OCI-LY3 (cell line): Measurements from ENCODE around the gene CLHC1.

Source experiments
- H2AFZ ChIP-seq: fragments of 200-600, 300-600 bp; shearing (Covaris generic); 2 replicates; pipeline ENCODE4 v1.6.0; 2014; ENCODE audit warnings: antibody characterized with exemption, low read depth, low read length
- H3K27ac ChIP-seq: fragments of 200-600, 300-600 bp; sonication (generic); 2 replicates; pipeline ENCODE4 v1.5.1; 2014; ENCODE audit warnings: mild to moderate bottlenecking, low read length, moderate library complexity, mixed read lengths
- H3K27me3 ChIP-seq: fragments of 200-600, 300-600 bp; sonication (generic); 2 replicates; pipeline ENCODE4 v1.6.1; 2014; ENCODE audit warnings: low read depth, low read length, mixed read lengths
- H3K36me3 ChIP-seq: fragments of 200-600, 300-600 bp; sonication (generic); replicated peaks from 2 replicates; pipeline ENCODE3; 2014; ENCODE audit warnings: low read depth, low read length, mixed read lengths
- H3K4me1 ChIP-seq: fragments of 300-600, 200-600 bp; sonication (generic); 2 replicates; pipeline ENCODE4 v1.6.1; 2014; ENCODE audit warnings: low read length, mixed read lengths
- H3K4me2 ChIP-seq: fragments of 200-600, 300-600 bp; sonication (generic); 2 replicates; pipeline ENCODE4 v1.6.1; 2014; ENCODE audit warnings: low read length, mixed read lengths
- H3K4me3 ChIP-seq: fragments of 300-600, 200-600 bp; sonication (generic); 2 replicates; pipeline ENCODE4 v1.5.1; 2014; ENCODE audit warnings: antibody characterized with exemption, mild to moderate bottlenecking, low read length, moderate library complexity
- H3K79me2 ChIP-seq: fragments of 300-600, 200-600 bp; shearing (Covaris generic); 2 replicates; pipeline ENCODE4 v1.6.1; 2014; ENCODE audit warnings: mild to moderate bottlenecking, low read length, mixed read lengths
- H3K9ac ChIP-seq: fragments of 300-600, 200-600 bp; shearing (Covaris generic); 2 replicates; pipeline ENCODE4 v1.6.0; 2014; ENCODE audit warnings: mild to moderate bottlenecking, low read length, moderate library complexity
- H3K9me3 ChIP-seq: fragments of 200-600, 300-600 bp; shearing (Covaris generic); 2 replicates; pipeline ENCODE4 v1.6.1; 2014; ENCODE audit warnings: low read length, mixed read lengths; ENCODE audit not compliant: insufficient read depth
- H4K20me1 ChIP-seq: fragments of 200-600, 300-600 bp; sonication (generic); 2 replicates; pipeline ENCODE4 v1.6.1; 2016; ENCODE audit warnings: low read length, mixed read lengths; ENCODE audit not compliant: insufficient read depth
- EZH2phosphoT487 ChIP-seq: fragments of 200-600 bp; shearing (Covaris generic); IDR thresholded peaks from 2 replicates; pipeline ENCODE4 v1.6.1; 2018; ENCODE audit warnings: antibody characterized with exemption, mixed run types, low read depth
- TF ChIP-seq, protein P1 (sequence below): fragments of 200-600, 300-600 bp; sonication (generic); IDR thresholded peaks from 2 replicates; pipeline ENCODE4 v1.5.1; 2014; ENCODE audit warnings: antibody characterized with exemption, low read length, low read depth

The CLHC1 gene

DNA sequence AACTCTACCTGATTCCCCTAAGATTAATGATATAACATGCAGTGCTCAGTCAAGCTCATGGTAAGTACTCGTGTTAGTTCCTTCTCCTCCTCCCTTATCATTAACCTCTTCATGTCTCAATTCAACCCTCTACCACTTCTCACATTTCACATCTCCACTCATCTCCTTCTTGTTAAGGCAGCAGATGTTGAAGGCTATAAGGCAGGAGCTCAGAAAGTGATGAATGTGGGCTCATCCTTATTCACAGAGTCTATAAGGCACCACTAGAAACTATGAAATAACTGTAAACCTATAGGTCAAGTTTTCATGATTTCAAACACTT is 56.0 kb downstream of the CLHC1 start:
- Histone ChIP-seq H4K20me1 (no peaks in the 10 kb centered on the region), H3K4me3 (peak overlapping the region; percentile 40), H3K4me1 (peaks cover 8% of the 10 kb centered on the region), H2AFZ (peak overlapping the region; percentile 43; the same call in 1 of the 2 replicates), H3K9me3 (no peaks in the 10 kb centered on the region), H3K36me3 (no peaks in the 10 kb centered on the region), H3K27ac (no peak overlapping the region), H3K79me2 (no peaks in the 10 kb centered on the region), H3K27me3 (no peaks in the 10 kb centered on the region), H3K4me2 (peak overlapping the region; percentile 68), H3K9ac (no peak overlapping the region)
- TF ChIP-seq, protein P1, sequence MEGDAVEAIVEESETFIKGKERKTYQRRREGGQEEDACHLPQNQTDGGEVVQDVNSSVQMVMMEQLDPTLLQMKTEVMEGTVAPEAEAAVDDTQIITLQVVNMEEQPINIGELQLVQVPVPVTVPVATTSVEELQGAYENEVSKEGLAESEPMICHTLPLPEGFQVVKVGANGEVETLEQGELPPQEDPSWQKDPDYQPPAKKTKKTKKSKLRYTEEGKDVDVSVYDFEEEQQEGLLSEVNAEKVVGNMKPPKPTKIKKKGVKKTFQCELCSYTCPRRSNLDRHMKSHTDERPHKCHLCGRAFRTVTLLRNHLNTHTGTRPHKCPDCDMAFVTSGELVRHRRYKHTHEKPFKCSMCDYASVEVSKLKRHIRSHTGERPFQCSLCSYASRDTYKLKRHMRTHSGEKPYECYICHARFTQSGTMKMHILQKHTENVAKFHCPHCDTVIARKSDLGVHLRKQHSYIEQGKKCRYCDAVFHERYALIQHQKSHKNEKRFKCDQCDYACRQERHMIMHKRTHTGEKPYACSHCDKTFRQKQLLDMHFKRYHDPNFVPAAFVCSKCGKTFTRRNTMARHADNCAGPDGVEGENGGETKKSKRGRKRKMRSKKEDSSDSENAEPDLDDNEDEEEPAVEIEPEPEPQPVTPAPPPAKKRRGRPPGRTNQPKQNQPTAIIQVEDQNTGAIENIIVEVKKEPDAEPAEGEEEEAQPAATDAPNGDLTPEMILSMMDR = no peak
- no peak for TF ChIP-seq EZH2phosphoT487

- no peaks in the 10 kb centered on the region for H3K79me2 ChIP-seq
- H3K4me2 ChIP-seq = peak overlapping the region; percentile 68
- H3K36me3 ChIP-seq = no peaks in the 10 kb centered on the region
- no peaks in the 10 kb centered on the region for H4K20me1 ChIP-seq
- no peak overlapping the region for H3K27ac ChIP-seq
- peak overlapping the region; percentile 40 for H3K4me3 ChIP-seq
- H3K9me3 ChIP-seq = no peaks in the 10 kb centered on the region
- H3K27me3 ChIP-seq = no peaks in the 10 kb centered on the region
- H3K4me1 ChIP-seq = peaks cover 8% of the 10 kb centered on the region
- H3K9ac ChIP-seq = no peak overlapping the region
- TF ChIP-seq EZH2phosphoT487 = no peak
- TF ChIP-seq, protein P1 = peak; percentile 84
- peak overlapping the region; percentile 43 for H2AFZ ChIP-seq
Observed at GRCh38 chr2:55175254-55176093, 56.6 kb downstream of the CLHC1 start.

DNA sequence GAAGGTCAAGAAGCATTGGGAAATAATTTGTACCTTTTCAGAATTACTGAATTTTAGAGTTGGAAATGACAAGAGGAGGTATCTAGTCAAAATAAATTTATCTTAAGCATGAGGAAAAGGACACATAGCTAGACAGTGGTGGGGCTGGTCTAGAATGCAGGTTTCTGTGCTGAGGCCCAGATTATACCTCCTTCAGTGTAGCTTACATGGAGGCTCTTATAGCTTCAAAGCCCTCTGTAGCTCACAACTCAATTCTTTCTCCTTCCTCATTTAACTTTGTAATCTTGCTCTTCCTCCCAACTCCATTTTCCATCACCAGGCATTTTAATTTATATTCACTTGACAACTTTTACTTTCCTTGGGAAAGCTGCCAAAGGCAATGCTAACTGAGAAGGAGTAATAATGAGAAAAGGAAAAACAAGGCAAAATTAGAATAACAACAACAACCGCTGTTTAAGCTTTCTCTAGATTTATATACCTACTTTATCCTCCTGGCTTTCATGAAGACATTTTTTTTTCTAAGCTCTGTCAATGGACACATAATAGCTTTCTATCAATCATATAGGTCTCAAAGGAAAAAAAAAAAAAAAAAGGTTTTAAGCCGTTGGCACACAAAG is 58.5 kb downstream of the CLHC1 start:
- Histone ChIP-seq H3K79me2 (no peaks in the 10 kb centered on the region), H3K9me3 (no peaks in the 10 kb centered on the region), H3K4me1 (peaks cover 8% of the 10 kb centered on the region), H3K4me3 (no peak overlapping the region), H4K20me1 (no peaks in the 10 kb centered on the region), H3K9ac (no peak overlapping the region), H2AFZ (no peak overlapping the region), H3K4me2 (no peak overlapping the region), H3K36me3 (no peaks in the 10 kb centered on the region), H3K27ac (no peak overlapping the region), H3K27me3 (no peaks in the 10 kb centered on the region)
- TF ChIP-seq, protein P1 = no peak
- TF ChIP-seq EZH2phosphoT487 = no peak

DNA sequence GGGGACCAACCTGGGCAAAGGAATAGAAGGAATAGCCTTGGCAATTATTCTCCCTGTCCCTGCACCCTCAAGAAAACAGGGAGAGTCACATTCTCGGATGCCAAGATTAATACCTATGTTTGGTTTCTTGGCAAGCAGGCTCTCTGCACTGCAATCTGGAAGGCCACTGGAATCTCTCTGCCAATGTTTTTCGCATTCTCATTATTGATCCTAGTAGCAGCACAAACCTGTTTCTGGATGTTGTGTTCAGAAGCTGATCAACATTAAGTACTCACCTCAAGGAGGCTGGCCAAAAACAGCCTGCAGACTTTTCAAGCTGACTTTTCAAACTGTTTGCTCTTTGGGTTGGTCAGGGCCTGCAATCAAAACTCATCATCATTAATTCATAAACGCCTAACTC is 62.2 kb downstream of the CLHC1 start:
- H3K79me2 ChIP-seq = no peaks in the 10 kb centered on the region
- no peaks in the 10 kb centered on the region for H3K27me3 ChIP-seq
- H3K27ac ChIP-seq = no peak overlapping the region
- H3K4me2 ChIP-seq = no peak overlapping the region
- no peak for TF ChIP-seq EZH2phosphoT487
- TF ChIP-seq, protein P1 = no peak
- no peaks in the 10 kb centered on the region for H4K20me1 ChIP-seq
- H3K4me1 ChIP-seq = no peaks in the 10 kb centered on the region
- H2AFZ ChIP-seq = no peak overlapping the region
- H3K4me3 ChIP-seq = no peak overlapping the region
- no peaks in the 10 kb centered on the region for H3K9me3 ChIP-seq
- no peaks in the 10 kb centered on the region for H3K36me3 ChIP-seq
- no peak overlapping the region for H3K9ac ChIP-seq
